GM12878 (cell line): ENCODE results near the gene ZNF768. TPM values are rescaled to one million over a fixed set of nuclear protein-coding genes. Genes with fewer than 3 reads are reported as not detected.

Experiments
- CHD1 ChIP-seq: IDR thresholded peaks from 2 replicates; pipeline ENCODE4 v1.6.1; 2012; ENCODE audit warnings: low read depth, low read length, improper control_type of control experiment
- CREM ChIP-seq: IDR thresholded peaks from 2 replicates; pipeline ENCODE4 v1.6.1; 2014; ENCODE audit warnings: antibody characterized with exemption, low read depth
- DPF2 ChIP-seq: fragments of 450-650 bp; IDR thresholded peaks from 2 replicates; pipeline ENCODE4 v1.6.1; 2017; ENCODE audit warnings: mild to moderate bottlenecking
- ESRRA ChIP-seq: IDR thresholded peaks from 2 replicates; pipeline ENCODE4 v1.6.1; 2012; ENCODE audit warnings: mild to moderate bottlenecking, low read length, improper control_type of control experiment
- HDGF ChIP-seq: fragments of 450-650 bp; IDR thresholded peaks from 2 replicates; pipeline ENCODE4 v1.6.1; 2016; ENCODE audit warnings: antibody characterized with exemption
- KAT2A ChIP-seq: conservative IDR thresholded peaks from 2 replicates; pipeline ENCODE4 v1.6.1; 2011; ENCODE audit warnings: low read depth, low read length; ENCODE audit not compliant: control insufficient read depth
- LARP7 ChIP-seq: fragments of 450-650 bp; IDR thresholded peaks from 2 replicates; pipeline ENCODE4 v1.6.1; 2017; ENCODE audit warnings: mild to moderate bottlenecking
- NFIC ChIP-seq: IDR thresholded peaks from 2 replicates; pipeline ENCODE4 v1.6.1; 2012; ENCODE audit warnings: low read depth, mild to moderate bottlenecking, inconsistent platforms, low read length, moderate library complexity
- NR2C1 ChIP-seq: fragments of 450-650 bp; IDR thresholded peaks from 2 replicates; pipeline ENCODE4 v1.6.1; 2017; ENCODE audit warnings: antibody characterized with exemption, mild to moderate bottlenecking, moderate library complexity
- NR2F1 ChIP-seq: fragments of 450-650 bp; conservative IDR thresholded peaks from 2 replicates; pipeline ENCODE4 v1.6.1; 2017; ENCODE audit warnings: mild to moderate bottlenecking
- PML ChIP-seq: IDR thresholded peaks from 2 replicates; pipeline ENCODE4 v1.6.1; 2012; ENCODE audit warnings: low read length, inconsistent platforms
- RAD51 ChIP-seq: fragments of 450-650 bp; IDR thresholded peaks from 2 replicates; pipeline ENCODE4 v1.6.1; 2016; ENCODE audit warnings: moderate library complexity, mild to moderate bottlenecking, inconsistent platforms
- RBBP5 ChIP-seq: fragments of 200-600 bp; sonication (generic); conservative IDR thresholded peaks from 2 replicates; pipeline ENCODE4 v1.6.1; 2016
- RELB ChIP-seq: fragments of 450-650 bp; IDR thresholded peaks from 2 replicates; pipeline ENCODE4 v1.6.1; 2017; ENCODE audit warnings: low read depth, mild to moderate bottlenecking, moderate library complexity
- SKIL ChIP-seq: fragments of 450-650 bp; IDR thresholded peaks from 2 replicates; pipeline ENCODE4 v1.6.1; 2017; ENCODE audit warnings: mild to moderate bottlenecking, low read depth, inconsistent platforms; ENCODE audit not compliant: poor library complexity, severe bottlenecking
- SMC3 ChIP-seq: IDR thresholded peaks from 2 replicates; pipeline ENCODE4 v1.6.1; 2011; ENCODE audit warnings: low read length, improper control_type of control experiment, borderline replicate concordance
- STAT1 ChIP-seq: fragments of 450-650 bp; conservative IDR thresholded peaks from 2 replicates; pipeline ENCODE4 v1.6.1; 2014; ENCODE audit warnings: antibody characterized with exemption, mild to moderate bottlenecking
- SUPT20H ChIP-seq: IDR thresholded peaks from 2 replicates; pipeline ENCODE4 v1.6.1; 2011; ENCODE audit warnings: low read depth, mild to moderate bottlenecking, low read length, moderate library complexity, borderline replicate concordance; ENCODE audit not compliant: control insufficient read depth
- TARDBP ChIP-seq: IDR thresholded peaks from 2 replicates; pipeline ENCODE4 v1.6.1; 2016; ENCODE audit warnings: borderline replicate concordance
- YBX1 ChIP-seq: fragments of 450-650 bp; IDR thresholded peaks from 2 replicates; pipeline ENCODE4 v1.6.1; 2016; ENCODE audit warnings: antibody characterized with exemption
- YY1 ChIP-seq: IDR thresholded peaks from 2 replicates; pipeline ENCODE4 v1.6.1; 2011; ENCODE audit warnings: low read depth, mild to moderate bottlenecking, low read length
- ZBTB11 ChIP-seq: fragments of 450-650 bp; formaldehyde crosslinking; IDR thresholded peaks from 2 replicates; pipeline ENCODE4 v1.5.0; 2022; ENCODE audit warnings: mild to moderate bottlenecking, missing genetic modification characterization
- ZNF207 ChIP-seq: fragments of 450-650 bp; IDR thresholded peaks from 2 replicates; pipeline ENCODE4 v1.6.1; 2014; ENCODE audit warnings: antibody characterized with exemption, mild to moderate bottlenecking, borderline replicate concordance
- ZNF24 ChIP-seq: fragments of 450-650 bp; IDR thresholded peaks from 2 replicates; pipeline ENCODE4 v1.6.1; 2017; ENCODE audit warnings: antibody characterized with exemption, mild to moderate bottlenecking
- polyA plus RNA-seq, 11 experiments: library from polyadenylated mRNA; depleted of rRNA in 4 of 11; unstranded in 6 of 11; stranded (reverse) in 5 of 11; fragments of >200 nt; fragmentation: Nextera tagmentation in 4 of 11; fragmentation: Illumina TruSeq in 1 of 11; extraction: Ambion mirVana in 4 of 11; extraction: Trizol in 1 of 11; gene quantifications; 1 replicate in 1 of 11; 2 replicates in 10 of 11; pipeline versions ENCODE4 v1.2.1 to v1.2.3, GENCODE V29; 2011 to 2016; ENCODE audit warnings: inconsistent platforms in 2 of 11, missing spikeins in 2 of 11, low read depth in 1 of 11
- total RNA-seq, 4 experiments: library from RNA; depleted of rRNA in 3 of 4; stranded (reverse); fragments of >200 nt in 3 of 4; fragmentation: Illumina TruSeq in 1 of 4; extraction: Trizol in 1 of 4; gene quantifications; 2 replicates each; pipeline versions ENCODE4 v1.2.1 to v1.2.3, GENCODE V29; 2013 to 2021

ZNF768 gene
- total and polyA plus RNA-seq, 10 of the 15 experiments (the other 5 are each of a cell fraction or from before 2014, with no cell fraction given) = 0.05 to 23.1 (median 9.1) TPM

- TF ChIP-seq ZNF207 (no peak), SMC3 (no peak), SUPT20H (no peak), YBX1 (no peak), NFIC (no peak), ESRRA (no peak), NR2C1 (no peak), RELB (0 out of 2 replicates have a peak, but pooled peaks have one; percentile 28), NR2F1 (no peak), YY1 (no peak), LARP7 (no peak), ZBTB11 (no peak), TARDBP (no peak), DPF2 (0 out of 2 replicates have a peak, but pooled peaks have one; percentile 9), ZNF24 (peak; percentile 98), HDGF (no peak), STAT1 (no peak), RBBP5 (no peak), RAD51 (no peak), KAT2A (no peak), PML (no peak), SKIL (no peak), CHD1 (no peak), CREM (peak; percentile 59; the same call in 1 of the 2 replicates)
These were observed 41.0 kb upstream of the ZNF768 start (continued) for GRCh38 chr16:30567160-30567990.
